ENCODE measurements around the gene ZNRD2. TPM values are rescaled to one million over a fixed set of nuclear protein-coding genes. Genes with fewer than 3 reads are reported as not detected.

ZNRD2 gene
- total RNA-seq, 1 experiment from 2014 or later = 126 TPM

DNA sequence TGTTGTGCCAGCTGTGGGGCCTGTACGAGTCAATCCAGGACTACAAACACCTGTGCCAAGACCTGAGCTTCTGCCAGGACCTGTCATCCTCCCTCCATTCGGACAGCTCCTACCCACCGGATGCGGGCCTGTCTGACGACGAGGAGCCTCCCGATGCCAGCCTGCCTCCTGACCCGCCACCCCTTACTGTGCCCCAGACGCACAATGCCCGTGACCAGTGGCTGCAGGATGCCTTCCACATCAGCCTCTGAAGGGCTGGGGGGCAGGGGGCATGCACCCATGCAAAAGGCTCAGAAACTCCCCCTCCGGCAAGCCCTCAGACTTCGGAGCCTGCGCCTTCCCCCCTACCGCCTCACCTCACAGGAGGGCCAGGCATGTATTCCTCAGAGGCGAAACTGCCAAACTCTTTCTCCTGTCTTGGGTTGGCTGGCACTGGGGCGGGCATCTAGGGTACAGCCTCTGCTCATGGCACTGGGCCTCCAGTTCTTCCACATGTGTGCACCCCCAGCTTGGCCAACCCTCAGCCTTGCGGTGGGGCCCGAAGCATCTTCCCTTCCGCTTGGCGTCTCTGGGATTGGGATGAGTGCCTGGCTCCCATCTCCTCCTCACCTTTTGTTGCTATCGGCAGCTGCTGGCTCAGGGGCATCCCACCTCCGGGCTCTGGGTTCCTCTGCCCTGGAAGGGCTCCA lies 3.3 kb downstream of the ZNRD2 start:
- H3K79me2 ChIP-seq (ENCODE audit: low read length) = peaks cover 57% of the 10 kb centered on the region
- H3K4me3 ChIP-seq (ENCODE audit: low read length) = peak overlapping the region; percentile 97
- POLR2A ChIA-PET (ENCODE audit: unreplicated experiment) = no interaction called here
- intact Hi-C loops (cut with micrococcal nuclease) = no loop called here
- TF ChIP-seq EZH2phosphoT487 (IDR thresholded peaks at IDR 0.05; ENCODE audit: borderline replicate concordance, low read length) = no peak
- TF ChIP-seq, protein P1, sequence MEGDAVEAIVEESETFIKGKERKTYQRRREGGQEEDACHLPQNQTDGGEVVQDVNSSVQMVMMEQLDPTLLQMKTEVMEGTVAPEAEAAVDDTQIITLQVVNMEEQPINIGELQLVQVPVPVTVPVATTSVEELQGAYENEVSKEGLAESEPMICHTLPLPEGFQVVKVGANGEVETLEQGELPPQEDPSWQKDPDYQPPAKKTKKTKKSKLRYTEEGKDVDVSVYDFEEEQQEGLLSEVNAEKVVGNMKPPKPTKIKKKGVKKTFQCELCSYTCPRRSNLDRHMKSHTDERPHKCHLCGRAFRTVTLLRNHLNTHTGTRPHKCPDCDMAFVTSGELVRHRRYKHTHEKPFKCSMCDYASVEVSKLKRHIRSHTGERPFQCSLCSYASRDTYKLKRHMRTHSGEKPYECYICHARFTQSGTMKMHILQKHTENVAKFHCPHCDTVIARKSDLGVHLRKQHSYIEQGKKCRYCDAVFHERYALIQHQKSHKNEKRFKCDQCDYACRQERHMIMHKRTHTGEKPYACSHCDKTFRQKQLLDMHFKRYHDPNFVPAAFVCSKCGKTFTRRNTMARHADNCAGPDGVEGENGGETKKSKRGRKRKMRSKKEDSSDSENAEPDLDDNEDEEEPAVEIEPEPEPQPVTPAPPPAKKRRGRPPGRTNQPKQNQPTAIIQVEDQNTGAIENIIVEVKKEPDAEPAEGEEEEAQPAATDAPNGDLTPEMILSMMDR (conservative IDR thresholded peaks at IDR 0.05; ENCODE audit: low read depth, low read length) = no peak
- no peak overlapping the region for H3K27ac ChIP-seq (ENCODE audit: low read length)
- H3K36me3 ChIP-seq (ENCODE audit: low read depth, low read length) = no peaks in the 10 kb centered on the region
- H3K9me3 ChIP-seq (ENCODE audit: low read length) = no peaks in the 10 kb centered on the region
- peak; percentile 44 for DNase-seq
- no peak overlapping the region for H2AFZ ChIP-seq (ENCODE audit: low read length)
- no peak overlapping the region for H3K9ac ChIP-seq (ENCODE audit: low read length)
- H3K9me2 ChIP-seq (replicated peaks; ENCODE audit: low read length) = no peaks in the 10 kb centered on the region
- no peaks in the 10 kb centered on the region for H3K27me3 ChIP-seq (ENCODE audit: low read length)
- BruUV-seq (replicated peaks) = TSS peak; percentile 7
- CTCF ChIA-PET = interaction anchor here (0.5 to 1.7 kb wide), 4 partner anchors 14 to 41 kb away, joined by 3 to 24 read pairs (median 4); partner anchors contain the start of gene PCNX3
- H4K20me1 ChIP-seq (ENCODE audit: low read length) = peaks cover 5% of the 10 kb centered on the region
- no peak for ATAC-seq
- H3K4me1 ChIP-seq (ENCODE audit: insufficient read depth, low read length) = peaks cover 65% of the 10 kb centered on the region
- H3K4me2 ChIP-seq (ENCODE audit: low read length) = peak overlapping the region; percentile 93
- H3F3A ChIP-seq (ENCODE audit: low read length, unreplicated experiment) = peaks cover 4% of the 10 kb centered on the region

GRCh38 chr11:65574109-65574810 lies 4.0 kb downstream of the ZNRD2 start:
- H3K4me1 ChIP-seq (ENCODE audit: insufficient read depth, low read length) = peaks cover 58% of the 10 kb centered on the region
- intact Hi-C loops (cut with micrococcal nuclease) = no loop called here
- no peaks in the 10 kb centered on the region for H3K36me3 ChIP-seq (ENCODE audit: low read depth, low read length)
- H3K79me2 ChIP-seq (ENCODE audit: low read length) = peaks cover 51% of the 10 kb centered on the region
- CTCF ChIA-PET = interaction anchor here (0.5 kb wide), 1 partner anchor 19 kb away, joined by 3 read pairs; no protein-coding TSS in a partner anchor
- peak; percentile 98 for DNase-seq
- POLR2A ChIA-PET (ENCODE audit: unreplicated experiment) = no interaction called here
- H3K27me3 ChIP-seq (ENCODE audit: low read length) = no peaks in the 10 kb centered on the region
- peaks cover 5% of the 10 kb centered on the region for H4K20me1 ChIP-seq (ENCODE audit: low read length)
- no peak overlapping the region for H2AFZ ChIP-seq (ENCODE audit: low read length)
- TF ChIP-seq EZH2phosphoT487 (IDR thresholded peaks at IDR 0.05; ENCODE audit: borderline replicate concordance, low read length) = no peak
- TF ChIP-seq, protein P1 (conservative IDR thresholded peaks at IDR 0.05; ENCODE audit: low read depth, low read length) = peak; percentile 84
- peaks cover 4% of the 10 kb centered on the region for H3F3A ChIP-seq (ENCODE audit: low read length, unreplicated experiment)
- peak overlapping the region; percentile 40 for H3K27ac ChIP-seq (ENCODE audit: low read length)
- peak overlapping the region; percentile 97 for H3K4me3 ChIP-seq (ENCODE audit: low read length)
- BruUV-seq (replicated peaks) = no TSS peak
- H3K9ac ChIP-seq (ENCODE audit: low read length) = peak overlapping the region; percentile 20; the same call in 1 of the 2 replicates
- no peaks in the 10 kb centered on the region for H3K9me2 ChIP-seq (replicated peaks; ENCODE audit: low read length)
- no peaks in the 10 kb centered on the region for H3K9me3 ChIP-seq (ENCODE audit: low read length)
- peak overlapping the region; percentile 93 for H3K4me2 ChIP-seq (ENCODE audit: low read length)
- peak; percentile 34 for ATAC-seq
